HFFc6 (cell line): ENCODE measurements around the gene C2orf68. TPM values are rescaled to one million over a fixed set of nuclear protein-coding genes. Genes with fewer than 3 reads are reported as not detected.
"Not testable (repeated sequence)": the region's sequence is repeated elsewhere in the genome, so short reads cannot be mapped to it uniquely, and the experiment has no call there.

Experiments used
- DNase-seq: peaks from one replicate; pipeline ENCODE4 v3.0.0-alpha.2; 2018
- H3K27ac Mint-ChIP-seq: 2 replicates; pipeline ENCODE4 v1.8.0; 2020; ENCODE audit warnings: mild to moderate bottlenecking, mixed read lengths
- H3K27me3 Mint-ChIP-seq: 2 replicates; pipeline ENCODE4 v1.8.0; 2021; ENCODE audit warnings: mild to moderate bottlenecking, moderate library complexity, mixed read lengths; ENCODE audit not compliant: insufficient read depth
- H3K36me3 Mint-ChIP-seq: 2 replicates; pipeline ENCODE4 v1.8.0; 2021; ENCODE audit warnings: low read depth, mixed read lengths
- H3K4me1 Mint-ChIP-seq: 2 replicates; pipeline ENCODE4 v1.8.0; 2020; ENCODE audit warnings: low read depth, mixed read lengths
- H3K4me3 Mint-ChIP-seq: 2 replicates; pipeline ENCODE4 v1.8.0; 2020; ENCODE audit warnings: mild to moderate bottlenecking, moderate library complexity, mixed read lengths
- H3K9me3 Mint-ChIP-seq: 2 replicates; pipeline ENCODE4 v1.8.0; 2020; ENCODE audit warnings: mild to moderate bottlenecking, mixed read lengths
- total RNA-seq, 6 experiments: library from RNA; stranded (reverse); fragmentation: NEBNext Ultra II Directional; extraction: Animal tissue kit (Norgen Biotek cat#: 25700); gene quantifications; 2 replicates in 1 of 6; 3 replicates in 5 of 6; pipeline ENCODE4 v1.2.3, GENCODE V29; 2021
- TF ChIP-seq, protein P1 (sequence below): fragments of 200-600 bp; sonication (generic); IDR thresholded peaks from 2 replicates; pipeline ENCODE4 v1.5.0; 2021; ENCODE audit warnings: antibody characterized with exemption, mild to moderate bottlenecking

C2orf68 gene
- total RNA-seq, 6 experiments from 2014 or later, result 13.7 to 17.6 (median 16.0) TPM

GRCh38 chr2:85595301-85596025 lies 16.4 kb downstream of the C2orf68 start, which contains the start of gene RNF181:
RNF181 (plus strand) TSS chr2:85595745; CDS start chr2:85595764, 19 bp downstream.
- TF ChIP-seq, protein P1, sequence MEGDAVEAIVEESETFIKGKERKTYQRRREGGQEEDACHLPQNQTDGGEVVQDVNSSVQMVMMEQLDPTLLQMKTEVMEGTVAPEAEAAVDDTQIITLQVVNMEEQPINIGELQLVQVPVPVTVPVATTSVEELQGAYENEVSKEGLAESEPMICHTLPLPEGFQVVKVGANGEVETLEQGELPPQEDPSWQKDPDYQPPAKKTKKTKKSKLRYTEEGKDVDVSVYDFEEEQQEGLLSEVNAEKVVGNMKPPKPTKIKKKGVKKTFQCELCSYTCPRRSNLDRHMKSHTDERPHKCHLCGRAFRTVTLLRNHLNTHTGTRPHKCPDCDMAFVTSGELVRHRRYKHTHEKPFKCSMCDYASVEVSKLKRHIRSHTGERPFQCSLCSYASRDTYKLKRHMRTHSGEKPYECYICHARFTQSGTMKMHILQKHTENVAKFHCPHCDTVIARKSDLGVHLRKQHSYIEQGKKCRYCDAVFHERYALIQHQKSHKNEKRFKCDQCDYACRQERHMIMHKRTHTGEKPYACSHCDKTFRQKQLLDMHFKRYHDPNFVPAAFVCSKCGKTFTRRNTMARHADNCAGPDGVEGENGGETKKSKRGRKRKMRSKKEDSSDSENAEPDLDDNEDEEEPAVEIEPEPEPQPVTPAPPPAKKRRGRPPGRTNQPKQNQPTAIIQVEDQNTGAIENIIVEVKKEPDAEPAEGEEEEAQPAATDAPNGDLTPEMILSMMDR, result no peak
- peaks cover 4% of the 10 kb centered on the region; the same call in 1 of the 2 replicates for H3K36me3 Mint-ChIP-seq
- peak within 1 kb of the TSS; percentile 96 for H3K4me3 Mint-ChIP-seq
- H3K4me1 Mint-ChIP-seq, result peaks cover 35% of the 10 kb centered on the region
- H3K9me3 Mint-ChIP-seq, result no peaks in the 10 kb centered on the region
- peak within 1 kb of the TSS; percentile 89 for H3K27ac Mint-ChIP-seq
- peak; percentile 99 for DNase-seq
- H3K27me3 Mint-ChIP-seq, result peaks cover 2% of the 10 kb centered on the region; the same call in 1 of the 2 replicates

DNA sequence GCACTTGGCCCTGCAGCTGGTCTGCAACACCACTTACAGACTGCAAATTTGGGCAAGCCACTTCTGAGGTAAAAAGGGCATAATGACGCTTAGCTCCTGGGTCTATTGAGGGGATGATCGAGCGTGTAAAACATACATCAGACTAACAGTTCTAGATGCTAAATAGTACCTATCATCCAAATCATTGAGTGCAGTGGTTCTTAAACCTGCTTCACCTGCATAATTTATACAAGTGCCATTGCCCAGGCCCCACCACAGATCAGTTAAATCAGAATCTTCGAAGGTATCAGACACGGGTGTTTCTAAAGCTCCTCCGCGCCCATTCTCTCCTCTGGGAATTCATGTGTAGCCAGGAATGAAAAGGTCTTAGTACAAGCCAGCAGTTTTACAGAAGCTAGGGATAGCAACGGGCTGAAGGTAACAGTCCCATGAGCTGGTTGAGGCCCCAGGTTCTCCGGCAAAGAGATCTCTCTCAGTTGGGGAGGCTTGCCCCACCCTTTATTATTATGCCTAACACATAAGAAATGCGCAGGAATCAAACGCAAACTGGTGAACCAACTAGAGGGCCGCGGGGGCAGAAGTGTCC lies 17.1 kb downstream of the C2orf68 start:
- peak overlapping the region; percentile 96 for H3K4me3 Mint-ChIP-seq
- H3K27me3 Mint-ChIP-seq, result peaks cover 2% of the 10 kb centered on the region; the same call in 1 of the 2 replicates
- H3K9me3 Mint-ChIP-seq, result no peaks in the 10 kb centered on the region
- H3K27ac Mint-ChIP-seq, result peak overlapping the region; percentile 89
- TF ChIP-seq, protein P1, result no peak
- H3K36me3 Mint-ChIP-seq, result peaks cover 4% of the 10 kb centered on the region; the same call in 1 of the 2 replicates
- peaks cover 41% of the 10 kb centered on the region for H3K4me1 Mint-ChIP-seq
- DNase-seq, result no peak

DNA sequence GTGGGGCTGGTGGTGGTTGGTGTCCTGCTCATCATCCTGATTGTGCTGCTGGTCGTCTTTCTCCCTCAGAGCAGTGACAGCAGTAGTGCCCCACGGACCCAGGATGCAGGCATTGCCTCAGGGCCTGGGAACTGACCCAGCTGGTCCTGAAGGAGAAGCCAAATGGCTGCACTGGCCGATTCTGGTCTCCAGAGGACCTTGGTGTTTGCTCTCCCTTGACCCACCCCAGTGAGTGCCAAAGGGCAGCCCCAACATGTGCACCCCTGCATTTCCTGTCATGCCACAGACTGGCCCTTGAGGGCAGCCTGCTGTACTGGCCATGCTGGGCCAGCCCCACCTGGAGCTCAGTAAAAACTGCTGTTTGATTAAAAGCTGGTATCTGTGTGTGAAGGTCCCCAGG lies 18.8 kb downstream of the C2orf68 start:
- no peak overlapping the region for H3K4me3 Mint-ChIP-seq
- H3K27ac Mint-ChIP-seq, result no peak overlapping the region
- TF ChIP-seq, protein P1, result no peak
- peaks cover 51% of the 10 kb centered on the region for H3K4me1 Mint-ChIP-seq
- no peaks in the 10 kb centered on the region for H3K9me3 Mint-ChIP-seq
- no peak for DNase-seq
- H3K36me3 Mint-ChIP-seq, result peaks cover 4% of the 10 kb centered on the region; the same call in 1 of the 2 replicates
- peaks cover 2% of the 10 kb centered on the region; the same call in 1 of the 2 replicates for H3K27me3 Mint-ChIP-seq

DNA sequence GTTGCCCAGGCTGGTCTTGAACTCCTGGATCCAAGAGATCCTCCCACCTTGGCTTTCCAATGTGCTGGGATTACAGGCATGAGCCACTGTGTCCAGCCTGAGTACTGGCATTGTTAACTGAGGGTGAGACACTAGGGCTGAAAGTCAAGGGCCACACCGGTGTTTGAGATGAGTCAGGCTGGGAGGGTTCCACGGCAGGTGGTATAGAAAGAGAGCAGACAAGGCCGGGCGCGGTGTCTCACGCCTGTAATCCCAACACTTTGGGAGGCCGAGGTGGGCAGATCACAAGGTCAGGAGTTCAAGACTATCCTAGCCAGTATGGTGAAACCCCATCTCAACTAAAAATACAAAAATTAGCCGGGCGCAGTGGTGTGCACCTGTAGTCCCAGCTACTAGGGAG lies 19.6 kb downstream of the C2orf68 start:
- H3K9me3 Mint-ChIP-seq, H3K36me3 Mint-ChIP-seq, H3K4me3 Mint-ChIP-seq, H3K27me3 Mint-ChIP-seq, DNase-seq: not testable (repeated sequence)
- peaks cover 57% of the 10 kb centered on the region for H3K4me1 Mint-ChIP-seq
- peak overlapping the region; percentile 18; the same call in 1 of the 2 replicates for H3K27ac Mint-ChIP-seq

DNA sequence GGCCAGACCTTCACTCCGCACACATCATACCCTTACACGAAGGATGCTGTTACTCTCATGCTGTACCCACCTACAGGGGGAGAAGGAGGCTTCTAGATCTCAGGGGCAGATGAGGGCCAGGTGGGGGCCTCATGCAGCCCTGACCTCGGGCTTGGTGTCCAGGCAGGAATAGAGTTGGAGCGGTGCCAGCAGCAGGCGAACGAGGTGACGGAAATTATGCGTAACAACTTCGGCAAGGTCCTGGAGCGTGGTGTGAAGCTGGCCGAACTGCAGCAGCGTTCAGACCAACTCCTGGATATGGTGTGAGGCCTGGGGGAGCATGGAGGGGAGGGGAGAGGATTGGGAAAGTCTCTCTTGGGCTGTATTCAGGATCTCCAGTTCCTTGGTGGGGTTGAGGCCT lies 20.3 kb downstream of the C2orf68 start:
- Mint-ChIP-seq H3K36me3 (peaks cover 4% of the 10 kb centered on the region; the same call in 1 of the 2 replicates), H3K4me3 (no peak overlapping the region), H3K27ac (peak overlapping the region; percentile 86; the same call in 1 of the 2 replicates), H3K4me1 (peaks cover 51% of the 10 kb centered on the region), H3K27me3 (no peaks in the 10 kb centered on the region; the same call in 1 of the 2 replicates), H3K9me3 (no peaks in the 10 kb centered on the region)
- TF ChIP-seq, protein P1, result no peak
- DNase-seq, result no peak

DNA sequence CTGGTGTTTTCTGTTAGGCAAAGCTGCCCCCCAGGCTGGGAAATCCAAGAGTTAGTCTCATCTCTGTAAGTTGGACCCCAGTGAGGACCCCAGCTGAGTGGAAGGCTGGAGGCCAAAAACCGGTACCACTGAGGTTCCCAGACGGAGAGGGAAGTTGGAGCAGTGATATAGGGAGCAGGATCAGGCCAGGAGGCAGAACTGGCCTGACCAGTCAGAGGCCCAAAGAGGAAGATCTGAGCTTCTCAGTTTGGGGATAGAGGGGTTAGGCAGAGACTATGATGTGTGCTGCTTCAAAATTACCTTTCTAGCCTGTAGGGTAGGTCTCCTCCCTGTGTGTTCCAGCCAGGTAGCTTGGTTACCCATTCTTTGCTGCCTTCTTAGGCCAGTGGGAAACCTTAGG lies 20.9 kb downstream of the C2orf68 start:
- H3K27ac Mint-ChIP-seq, result peak overlapping the region; percentile 86
- H3K4me1 Mint-ChIP-seq, result peaks cover 50% of the 10 kb centered on the region
- TF ChIP-seq, protein P1, result no peak
- no peak overlapping the region for H3K4me3 Mint-ChIP-seq
- DNase-seq, result no peak
- peaks cover 4% of the 10 kb centered on the region; the same call in 1 of the 2 replicates for H3K36me3 Mint-ChIP-seq
- H3K27me3 Mint-ChIP-seq, result no peaks in the 10 kb centered on the region; the same call in 1 of the 2 replicates
- no peaks in the 10 kb centered on the region for H3K9me3 Mint-ChIP-seq
